K562 (cell line): Measurements from ENCODE around the gene ERAL1. TPM values are rescaled to one million over a fixed set of nuclear protein-coding genes. Genes with fewer than 3 reads are reported as not detected.

Source experiments
- ESRRA ChIP-seq: fragments of 450-650 bp; IDR thresholded peaks from 2 replicates; pipeline ENCODE4 v1.6.1; 2014; ENCODE audit warnings: low read depth, mild to moderate bottlenecking, moderate library complexity, borderline replicate concordance
- HNRNPLL ChIP-seq: fragments of 200-400 bp; formaldehyde crosslinking; IDR thresholded peaks from 2 replicates; pipeline ENCODE4 v1.6.1; 2017; ENCODE audit warnings: low read length, low read depth, mild to moderate bottlenecking; ENCODE audit not compliant: poor library complexity, severe bottlenecking
- NR2C2 ChIP-seq, 2 experiments: fragments of 200-800 bp in 1 of 2; sonication (Bioruptor generic) in 1 of 2; sonication (generic) in 1 of 2; formaldehyde crosslinking in 1 of 2; IDR thresholded peaks; 2 replicates each; pipeline versions ENCODE4 v1.6.1 to v1.8.0; 2016 to 2022; ENCODE audit warnings: mild to moderate bottlenecking in 1 of 2, missing compliant biosample characterization in 1 of 2, missing genetic modification characterization in 1 of 2, missing genetic modification reagents in 1 of 2
- PRPF4 ChIP-seq: fragments of 200-400 bp; formaldehyde crosslinking; IDR thresholded peaks from one replicate; pipeline ENCODE4 v1.6.1; 2017; ENCODE audit warnings: low read length, low read depth, mild to moderate bottlenecking; ENCODE audit not compliant: insufficient read depth, poor library complexity, severe bottlenecking
- SIN3A ChIP-seq, 2 experiments: fragments of 150-350 bp in 1 of 2; IDR thresholded peaks; 2 replicates each; pipeline ENCODE4 v1.6.1; 2011 to 2016; ENCODE audit warnings: borderline replicate concordance in 2 of 2, low read depth in 2 of 2, low read length in 2 of 2, mild to moderate bottlenecking in 2 of 2, moderate library complexity in 2 of 2; ENCODE audit not compliant: control insufficient read depth in 1 of 2
- SMARCB1 ChIP-seq: IDR thresholded peaks from 2 replicates; pipeline ENCODE4 v1.6.1; 2011; ENCODE audit warnings: improper control_type of control experiment, low read depth; ENCODE audit not compliant: insufficient read length
- ZNF384 ChIP-seq: IDR thresholded peaks from 2 replicates; pipeline ENCODE4 v1.6.1; 2012; ENCODE audit warnings: low read depth, low read length, improper control_type of control experiment
- ZNF518B ChIP-seq: fragments of 250-450 bp; sonication (Bioruptor Pico); IDR thresholded peaks from 2 replicates; pipeline ENCODE4 v1.5.0; 2021; ENCODE audit warnings: mild to moderate bottlenecking, moderate library complexity
- polyA plus RNA-seq, 8 experiments: library from polyadenylated mRNA; depleted of rRNA in 4 of 8; stranded (reverse) in 5 of 8; unstranded in 3 of 8; fragments of >200 nt; fragmentation: Nextera tagmentation in 2 of 8; fragmentation: Illumina TruSeq in 1 of 8; extraction: Ambion mirVana in 2 of 8; extraction: Trizol in 1 of 8; gene quantifications; 2 replicates each; pipeline versions ENCODE4 v1.2.1 to v1.2.3, GENCODE V29; 2011 to 2014; ENCODE audit warnings: inconsistent platforms in 1 of 8, missing spikeins in 1 of 8
- total RNA-seq, 7 experiments: library from RNA; depleted of rRNA in 6 of 7; stranded (reverse); fragments of >200 nt in 6 of 7; fragmentation: Illumina TruSeq in 2 of 7; extraction: Trizol in 2 of 7; gene quantifications; 2 replicates each; pipeline versions ENCODE4 v1.2.1 to v1.2.3, GENCODE V29; 2011 to 2021; ENCODE audit warnings: low replicate concordance in 1 of 7
- TF ChIP-seq, protein P1 (sequence below): fragments of 450-650 bp; IDR thresholded peaks from 2 replicates; pipeline ENCODE4 v1.6.1; 2016; ENCODE audit warnings: mild to moderate bottlenecking, moderate library complexity

ERAL1 gene
- total and polyA plus RNA-seq, 9 of the 15 experiments (the other 6 are each of a cell fraction or from before 2014, with no cell fraction given): 37.5 to 351 (median 106) TPM

- TF ChIP-seq ZNF518B (CRISPR knock-in tag): no peak
- 0 out of 4 replicates have a peak, but pooled peaks of 1 of the 2 experiments have one; percentile 5 for TF ChIP-seq SIN3A (IDR thresholded peaks at IDR 0.05; ENCODE audit: borderline replicate concordance in 2 of 2, control insufficient read depth in 1 of 2, low read depth in 2 of 2, low read length in 2 of 2)
- no peak for TF ChIP-seq PRPF4
- no peak for TF ChIP-seq SMARCB1
- TF ChIP-seq NR2C2 (CRISPR knock-in tag; IDR thresholded peaks at IDR 0.05): no peak
- TF ChIP-seq NR2C2 (tag; IDR thresholded peaks at IDR 0.05): peak; percentile 48; the same call in 1 of the 2 replicates
- TF ChIP-seq HNRNPLL: no peak
- TF ChIP-seq, protein P1, sequence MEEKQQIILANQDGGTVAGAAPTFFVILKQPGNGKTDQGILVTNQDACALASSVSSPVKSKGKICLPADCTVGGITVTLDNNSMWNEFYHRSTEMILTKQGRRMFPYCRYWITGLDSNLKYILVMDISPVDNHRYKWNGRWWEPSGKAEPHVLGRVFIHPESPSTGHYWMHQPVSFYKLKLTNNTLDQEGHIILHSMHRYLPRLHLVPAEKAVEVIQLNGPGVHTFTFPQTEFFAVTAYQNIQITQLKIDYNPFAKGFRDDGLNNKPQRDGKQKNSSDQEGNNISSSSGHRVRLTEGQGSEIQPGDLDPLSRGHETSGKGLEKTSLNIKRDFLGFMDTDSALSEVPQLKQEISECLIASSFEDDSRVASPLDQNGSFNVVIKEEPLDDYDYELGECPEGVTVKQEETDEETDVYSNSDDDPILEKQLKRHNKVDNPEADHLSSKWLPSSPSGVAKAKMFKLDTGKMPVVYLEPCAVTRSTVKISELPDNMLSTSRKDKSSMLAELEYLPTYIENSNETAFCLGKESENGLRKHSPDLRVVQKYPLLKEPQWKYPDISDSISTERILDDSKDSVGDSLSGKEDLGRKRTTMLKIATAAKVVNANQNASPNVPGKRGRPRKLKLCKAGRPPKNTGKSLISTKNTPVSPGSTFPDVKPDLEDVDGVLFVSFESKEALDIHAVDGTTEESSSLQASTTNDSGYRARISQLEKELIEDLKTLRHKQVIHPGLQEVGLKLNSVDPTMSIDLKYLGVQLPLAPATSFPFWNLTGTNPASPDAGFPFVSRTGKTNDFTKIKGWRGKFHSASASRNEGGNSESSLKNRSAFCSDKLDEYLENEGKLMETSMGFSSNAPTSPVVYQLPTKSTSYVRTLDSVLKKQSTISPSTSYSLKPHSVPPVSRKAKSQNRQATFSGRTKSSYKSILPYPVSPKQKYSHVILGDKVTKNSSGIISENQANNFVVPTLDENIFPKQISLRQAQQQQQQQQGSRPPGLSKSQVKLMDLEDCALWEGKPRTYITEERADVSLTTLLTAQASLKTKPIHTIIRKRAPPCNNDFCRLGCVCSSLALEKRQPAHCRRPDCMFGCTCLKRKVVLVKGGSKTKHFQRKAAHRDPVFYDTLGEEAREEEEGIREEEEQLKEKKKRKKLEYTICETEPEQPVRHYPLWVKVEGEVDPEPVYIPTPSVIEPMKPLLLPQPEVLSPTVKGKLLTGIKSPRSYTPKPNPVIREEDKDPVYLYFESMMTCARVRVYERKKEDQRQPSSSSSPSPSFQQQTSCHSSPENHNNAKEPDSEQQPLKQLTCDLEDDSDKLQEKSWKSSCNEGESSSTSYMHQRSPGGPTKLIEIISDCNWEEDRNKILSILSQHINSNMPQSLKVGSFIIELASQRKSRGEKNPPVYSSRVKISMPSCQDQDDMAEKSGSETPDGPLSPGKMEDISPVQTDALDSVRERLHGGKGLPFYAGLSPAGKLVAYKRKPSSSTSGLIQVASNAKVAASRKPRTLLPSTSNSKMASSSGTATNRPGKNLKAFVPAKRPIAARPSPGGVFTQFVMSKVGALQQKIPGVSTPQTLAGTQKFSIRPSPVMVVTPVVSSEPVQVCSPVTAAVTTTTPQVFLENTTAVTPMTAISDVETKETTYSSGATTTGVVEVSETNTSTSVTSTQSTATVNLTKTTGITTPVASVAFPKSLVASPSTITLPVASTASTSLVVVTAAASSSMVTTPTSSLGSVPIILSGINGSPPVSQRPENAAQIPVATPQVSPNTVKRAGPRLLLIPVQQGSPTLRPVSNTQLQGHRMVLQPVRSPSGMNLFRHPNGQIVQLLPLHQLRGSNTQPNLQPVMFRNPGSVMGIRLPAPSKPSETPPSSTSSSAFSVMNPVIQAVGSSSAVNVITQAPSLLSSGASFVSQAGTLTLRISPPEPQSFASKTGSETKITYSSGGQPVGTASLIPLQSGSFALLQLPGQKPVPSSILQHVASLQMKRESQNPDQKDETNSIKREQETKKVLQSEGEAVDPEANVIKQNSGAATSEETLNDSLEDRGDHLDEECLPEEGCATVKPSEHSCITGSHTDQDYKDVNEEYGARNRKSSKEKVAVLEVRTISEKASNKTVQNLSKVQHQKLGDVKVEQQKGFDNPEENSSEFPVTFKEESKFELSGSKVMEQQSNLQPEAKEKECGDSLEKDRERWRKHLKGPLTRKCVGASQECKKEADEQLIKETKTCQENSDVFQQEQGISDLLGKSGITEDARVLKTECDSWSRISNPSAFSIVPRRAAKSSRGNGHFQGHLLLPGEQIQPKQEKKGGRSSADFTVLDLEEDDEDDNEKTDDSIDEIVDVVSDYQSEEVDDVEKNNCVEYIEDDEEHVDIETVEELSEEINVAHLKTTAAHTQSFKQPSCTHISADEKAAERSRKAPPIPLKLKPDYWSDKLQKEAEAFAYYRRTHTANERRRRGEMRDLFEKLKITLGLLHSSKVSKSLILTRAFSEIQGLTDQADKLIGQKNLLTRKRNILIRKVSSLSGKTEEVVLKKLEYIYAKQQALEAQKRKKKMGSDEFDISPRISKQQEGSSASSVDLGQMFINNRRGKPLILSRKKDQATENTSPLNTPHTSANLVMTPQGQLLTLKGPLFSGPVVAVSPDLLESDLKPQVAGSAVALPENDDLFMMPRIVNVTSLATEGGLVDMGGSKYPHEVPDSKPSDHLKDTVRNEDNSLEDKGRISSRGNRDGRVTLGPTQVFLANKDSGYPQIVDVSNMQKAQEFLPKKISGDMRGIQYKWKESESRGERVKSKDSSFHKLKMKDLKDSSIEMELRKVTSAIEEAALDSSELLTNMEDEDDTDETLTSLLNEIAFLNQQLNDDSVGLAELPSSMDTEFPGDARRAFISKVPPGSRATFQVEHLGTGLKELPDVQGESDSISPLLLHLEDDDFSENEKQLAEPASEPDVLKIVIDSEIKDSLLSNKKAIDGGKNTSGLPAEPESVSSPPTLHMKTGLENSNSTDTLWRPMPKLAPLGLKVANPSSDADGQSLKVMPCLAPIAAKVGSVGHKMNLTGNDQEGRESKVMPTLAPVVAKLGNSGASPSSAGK: peak; percentile 90
- no peak for TF ChIP-seq ZNF384
- TF ChIP-seq ESRRA: 0 out of 2 replicates have a peak, but pooled peaks have one; percentile 47
Measured at GRCh38 chr17:28860363-28860808, 5.6 kb downstream of the ERAL1 start (continued).
